Loucy (cell line): ENCODE data around the gene ELP2.

ENCODE experiments used
- H2AFZ ChIP-seq: fragments of 200-600 bp; sonication (generic); 2 replicates; pipeline ENCODE4 v1.6.0; 2016; ENCODE audit warnings: antibody characterized with exemption, mild to moderate bottlenecking, low read length, moderate library complexity
- H3F3A ChIP-seq: fragments of 200-600 bp; 2 replicates; pipeline ENCODE4 v1.6.0; 2016; ENCODE audit warnings: antibody characterized with exemption, low read depth, mild to moderate bottlenecking
- H3K27me3 ChIP-seq: fragments of 200-600 bp; sonication (generic); 2 replicates; pipeline ENCODE4 v1.6.1; 2014; ENCODE audit warnings: low read length, mild to moderate bottlenecking; ENCODE audit not compliant: insufficient read depth, poor library complexity, severe bottlenecking
- H3K36me3 ChIP-seq: fragments of 200-600 bp; sonication (generic); 2 replicates; pipeline ENCODE4 v1.6.1; 2016; ENCODE audit warnings: low read length; ENCODE audit not compliant: insufficient read depth
- H3K4me1 ChIP-seq: fragments of 200-600 bp; sonication (generic); 2 replicates; pipeline ENCODE4 v1.5.1; 2014; ENCODE audit warnings: low read length, mild to moderate bottlenecking; ENCODE audit not compliant: insufficient read depth, poor library complexity, severe bottlenecking
- H3K4me2 ChIP-seq: fragments of 200-600 bp; sonication (generic); 2 replicates; pipeline ENCODE4 v1.6.0; 2014; ENCODE audit warnings: antibody characterized with exemption, low read length, low read depth, mild to moderate bottlenecking; ENCODE audit not compliant: poor library complexity, severe bottlenecking
- H3K4me3 ChIP-seq: fragments of 200-600 bp; sonication (generic); 2 replicates; pipeline ENCODE4 v1.5.1; 2014; ENCODE audit warnings: low read length, mild to moderate bottlenecking, mixed read lengths; ENCODE audit not compliant: poor library complexity, severe bottlenecking
- H3K79me2 ChIP-seq: fragments of 200-600 bp; sonication (generic); 2 replicates; pipeline ENCODE4 v1.6.1; 2014; ENCODE audit warnings: low read length; ENCODE audit not compliant: insufficient read depth
- H3K9ac ChIP-seq: fragments of 200-600 bp; sonication (generic); 2 replicates; pipeline ENCODE4 v1.6.0; 2014; ENCODE audit warnings: mild to moderate bottlenecking, low read depth, low read length, moderate library complexity; ENCODE audit not compliant: poor library complexity, severe bottlenecking
- H3K9me2 ChIP-seq: fragments of 200-600 bp; sonication (generic); replicated peaks from 2 replicates; pipeline ENCODE4 v1.6.1; 2016; ENCODE audit warnings: low read depth, low read length, mixed read lengths
- H3K9me3 ChIP-seq: fragments of 200-600 bp; sonication (generic); 2 replicates; pipeline ENCODE4 v1.6.1; 2014; ENCODE audit warnings: mild to moderate bottlenecking, antibody characterized with exemption, low read length, low read depth; ENCODE audit not compliant: insufficient read depth
- H4K20me1 ChIP-seq: fragments of 200-600 bp; sonication (generic); 2 replicates; pipeline ENCODE4 v1.6.0; 2014; ENCODE audit warnings: antibody characterized with exemption, low read length, mild to moderate bottlenecking; ENCODE audit not compliant: insufficient read depth, poor library complexity, severe bottlenecking
- EZH2phosphoT487 ChIP-seq: fragments of 200-600 bp; IDR thresholded peaks from 2 replicates; pipeline ENCODE4 v1.6.1; 2018; ENCODE audit warnings: antibody characterized with exemption, mild to moderate bottlenecking, moderate library complexity, borderline replicate concordance
- TF ChIP-seq, protein P1 (sequence below): fragments of 200-600 bp; sonication (generic); conservative IDR thresholded peaks from 2 replicates; pipeline ENCODE4 v1.5.1; 2014; ENCODE audit warnings: mild to moderate bottlenecking, antibody characterized with exemption, low read length

ELP2 gene

DNA sequence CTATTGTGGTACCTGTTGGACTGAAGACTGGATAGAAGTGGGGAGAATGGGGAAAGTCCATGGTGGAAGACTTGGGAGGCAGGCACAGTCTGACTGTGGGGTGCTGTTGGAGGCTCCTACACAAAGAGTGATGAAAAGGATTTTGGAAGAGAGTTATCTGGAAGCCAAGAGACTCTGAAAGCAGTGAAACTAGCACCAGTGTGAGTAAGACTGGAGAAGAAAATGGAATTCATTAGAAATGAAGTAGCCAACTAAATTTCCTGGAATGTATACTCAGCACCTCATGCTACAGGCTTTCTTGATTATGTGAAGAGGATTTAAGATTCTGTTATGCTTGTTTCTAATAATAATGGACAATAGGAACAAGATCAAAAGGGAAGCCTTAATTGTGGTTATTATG, 27.7 kb downstream of the ELP2 start:
- no peak for TF ChIP-seq EZH2phosphoT487
- TF ChIP-seq, protein P1, sequence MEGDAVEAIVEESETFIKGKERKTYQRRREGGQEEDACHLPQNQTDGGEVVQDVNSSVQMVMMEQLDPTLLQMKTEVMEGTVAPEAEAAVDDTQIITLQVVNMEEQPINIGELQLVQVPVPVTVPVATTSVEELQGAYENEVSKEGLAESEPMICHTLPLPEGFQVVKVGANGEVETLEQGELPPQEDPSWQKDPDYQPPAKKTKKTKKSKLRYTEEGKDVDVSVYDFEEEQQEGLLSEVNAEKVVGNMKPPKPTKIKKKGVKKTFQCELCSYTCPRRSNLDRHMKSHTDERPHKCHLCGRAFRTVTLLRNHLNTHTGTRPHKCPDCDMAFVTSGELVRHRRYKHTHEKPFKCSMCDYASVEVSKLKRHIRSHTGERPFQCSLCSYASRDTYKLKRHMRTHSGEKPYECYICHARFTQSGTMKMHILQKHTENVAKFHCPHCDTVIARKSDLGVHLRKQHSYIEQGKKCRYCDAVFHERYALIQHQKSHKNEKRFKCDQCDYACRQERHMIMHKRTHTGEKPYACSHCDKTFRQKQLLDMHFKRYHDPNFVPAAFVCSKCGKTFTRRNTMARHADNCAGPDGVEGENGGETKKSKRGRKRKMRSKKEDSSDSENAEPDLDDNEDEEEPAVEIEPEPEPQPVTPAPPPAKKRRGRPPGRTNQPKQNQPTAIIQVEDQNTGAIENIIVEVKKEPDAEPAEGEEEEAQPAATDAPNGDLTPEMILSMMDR, result no peak
- Histone ChIP-seq H3K9me3 (no peaks in the 10 kb centered on the region), H3K36me3 (peaks cover 94% of the 10 kb centered on the region; the same call in 1 of the 2 replicates), H3K9me2 (no peaks in the 10 kb centered on the region), H3K27me3 (no peaks in the 10 kb centered on the region), H3K4me2 (no peak overlapping the region), H3K4me3 (no peak overlapping the region), H4K20me1 (peaks cover 3% of the 10 kb centered on the region), H3F3A (no peaks in the 10 kb centered on the region), H2AFZ (no peak overlapping the region), H3K79me2 (no peaks in the 10 kb centered on the region), H3K9ac (no peak overlapping the region), H3K4me1 (no peaks in the 10 kb centered on the region)

DNA sequence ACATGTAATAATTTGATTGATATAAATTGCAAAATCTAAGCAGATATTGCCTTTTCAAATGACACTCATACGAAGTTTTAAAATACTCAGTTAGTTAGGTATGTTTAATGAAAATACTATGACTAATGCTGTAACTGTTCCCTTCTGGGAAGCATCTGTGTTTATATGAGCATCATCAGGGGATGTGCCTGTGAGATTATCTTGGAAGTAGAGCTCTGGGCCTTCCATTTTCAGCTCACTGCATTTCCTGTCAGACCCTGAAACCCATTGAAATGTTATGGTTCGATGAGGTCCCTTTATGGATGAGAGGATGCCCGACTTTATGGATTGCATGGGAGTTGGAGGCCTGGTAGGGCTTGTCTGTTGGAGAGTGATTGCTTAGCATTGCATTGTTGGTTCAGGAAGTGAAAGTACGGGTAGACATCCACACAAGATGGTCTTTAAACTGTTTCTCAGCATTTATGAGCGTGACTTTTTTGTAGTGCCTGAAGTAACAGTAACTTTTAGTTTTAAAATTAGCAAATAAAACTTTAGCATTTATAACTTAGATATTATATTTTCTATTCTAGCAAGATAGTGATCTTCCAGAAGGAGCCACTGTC, 28.7 kb downstream of the ELP2 start:
- Histone ChIP-seq H3K4me3 (no peak overlapping the region), H3K36me3 (peaks cover 93% of the 10 kb centered on the region; the same call in 1 of the 2 replicates), H3K4me1 (no peaks in the 10 kb centered on the region), H3K9ac (no peak overlapping the region), H3K9me2 (no peaks in the 10 kb centered on the region), H3K27me3 (no peaks in the 10 kb centered on the region), H4K20me1 (peaks cover 3% of the 10 kb centered on the region), H3K4me2 (no peak overlapping the region), H3K79me2 (no peaks in the 10 kb centered on the region), H3K9me3 (no peaks in the 10 kb centered on the region), H2AFZ (no peak overlapping the region), H3F3A (no peaks in the 10 kb centered on the region)
- TF ChIP-seq, protein P1, result no peak
- TF ChIP-seq EZH2phosphoT487, result no peak

DNA sequence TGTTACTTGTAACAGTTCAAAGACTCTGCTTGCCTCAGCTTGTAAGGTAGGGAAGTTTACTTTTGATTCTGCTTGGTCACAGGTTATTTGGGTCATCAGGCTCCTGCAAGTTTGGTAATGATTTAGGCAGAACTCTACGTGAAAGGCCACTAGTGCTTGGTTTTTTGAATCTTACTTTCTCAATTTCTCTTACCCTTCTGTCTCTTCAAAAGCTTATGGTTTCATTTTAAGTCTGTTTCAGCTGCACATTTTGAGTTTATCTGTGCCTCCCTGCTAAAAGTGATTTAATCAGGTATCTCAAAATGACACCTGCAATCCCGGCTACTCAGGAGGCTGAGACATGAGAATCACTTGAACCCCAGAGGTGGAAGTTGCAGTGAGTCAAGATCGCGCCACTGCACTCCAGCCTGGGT, 31.3 kb downstream of the ELP2 start:
- Histone ChIP-seq H3K4me3 (no peak overlapping the region), H3K4me1 (no peaks in the 10 kb centered on the region), H3K4me2 (no peak overlapping the region), H2AFZ (no peak overlapping the region), H4K20me1 (peaks cover 3% of the 10 kb centered on the region), H3K79me2 (no peaks in the 10 kb centered on the region), H3K9me2 (no peaks in the 10 kb centered on the region), H3K36me3 (peaks cover 95% of the 10 kb centered on the region), H3K9ac (no peak overlapping the region), H3F3A (no peaks in the 10 kb centered on the region), H3K9me3 (no peaks in the 10 kb centered on the region), H3K27me3 (no peaks in the 10 kb centered on the region)
- TF ChIP-seq, protein P1, result no peak
- no peak for TF ChIP-seq EZH2phosphoT487
